Glomerular visceral epithelial cell (primary cell): ENCODE data around the gene RNU6-9.
"Not testable (repeated sequence)": the region's sequence is repeated elsewhere in the genome, so short reads cannot be mapped to it uniquely, and the experiment has no call there.

Source experiments
- DNase-seq: peaks from one replicate; pipeline ENCODE4 v3.0.0-alpha.2; 2016; ENCODE audit errors: extremely low spot score

The RNU6-9 gene

DNA sequence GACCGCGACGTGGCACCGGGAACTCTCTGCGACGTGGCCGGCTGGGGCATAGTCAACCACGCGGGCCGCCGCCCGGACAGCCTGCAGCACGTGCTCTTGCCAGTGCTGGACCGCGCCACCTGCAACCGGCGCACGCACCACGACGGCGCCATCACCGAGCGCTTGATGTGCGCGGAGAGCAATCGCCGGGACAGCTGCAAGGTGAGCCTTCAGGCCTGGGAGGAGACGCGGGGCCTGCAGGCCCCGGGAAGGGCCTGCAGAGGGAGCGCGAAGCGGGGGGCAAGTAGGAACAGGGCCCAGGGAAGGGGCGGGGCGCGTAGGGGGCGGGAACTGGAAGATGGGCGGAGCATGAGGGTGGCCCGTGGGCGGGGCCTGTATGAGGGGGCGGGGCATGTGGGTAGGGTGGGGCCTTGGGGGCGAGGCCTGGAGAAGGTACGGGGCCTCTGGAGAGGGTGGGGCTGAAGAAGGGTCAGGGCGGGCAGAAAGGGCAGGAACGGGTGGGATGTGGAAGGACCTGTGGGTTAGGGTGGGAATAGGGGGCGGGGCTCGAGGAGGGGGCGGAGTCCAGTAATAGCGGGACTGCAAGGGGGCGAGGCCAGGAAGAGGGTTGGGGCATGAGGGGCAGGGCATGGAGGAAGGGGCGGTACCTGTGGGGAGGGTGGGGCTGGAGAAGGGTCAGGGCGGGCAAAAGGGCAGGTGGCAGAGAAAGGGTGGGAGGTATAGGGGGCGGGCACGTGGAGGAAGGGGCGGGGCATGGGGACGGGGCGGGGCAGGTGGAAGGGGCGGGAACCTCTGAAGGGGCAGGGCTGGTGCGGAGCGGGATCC lies 31.3 kb upstream of the RNU6-9 start:
- DNase-seq, result peak; percentile 54

DNA sequence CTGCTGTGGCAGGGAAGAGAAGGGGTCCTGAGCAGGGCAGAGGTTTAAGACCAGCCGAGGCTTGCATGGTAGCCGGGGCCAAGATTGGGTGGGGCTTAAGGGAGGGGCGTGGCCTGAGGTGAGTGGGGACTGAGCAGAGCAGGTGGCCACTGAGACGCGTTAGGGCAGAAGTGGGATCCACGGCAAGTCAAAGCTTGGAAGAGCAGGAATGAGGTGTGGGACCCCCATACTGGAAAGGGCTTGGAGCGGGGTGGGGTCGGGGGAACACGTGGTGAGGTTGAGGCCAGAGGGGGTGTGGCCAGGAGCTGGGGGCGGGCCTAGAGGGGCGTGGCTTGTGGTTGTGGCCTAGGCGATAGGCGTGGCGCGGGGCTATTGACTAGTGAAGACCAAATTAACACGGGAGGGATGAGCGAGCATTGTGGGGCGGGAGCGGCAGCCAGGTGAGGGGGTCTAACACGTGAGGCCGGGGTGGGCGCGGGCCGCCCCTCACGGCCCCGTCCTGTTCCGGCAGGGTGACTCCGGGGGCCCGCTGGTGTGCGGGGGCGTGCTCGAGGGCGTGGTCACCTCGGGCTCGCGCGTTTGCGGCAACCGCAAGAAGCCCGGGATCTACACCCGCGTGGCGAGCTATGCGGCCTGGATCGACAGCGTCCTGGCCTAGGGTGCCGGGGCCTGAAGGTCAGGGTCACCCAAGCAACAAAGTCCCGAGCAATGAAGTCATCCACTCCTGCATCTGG lies 30.5 kb upstream of the RNU6-9 start:
- peak; percentile 41 for DNase-seq

DNA sequence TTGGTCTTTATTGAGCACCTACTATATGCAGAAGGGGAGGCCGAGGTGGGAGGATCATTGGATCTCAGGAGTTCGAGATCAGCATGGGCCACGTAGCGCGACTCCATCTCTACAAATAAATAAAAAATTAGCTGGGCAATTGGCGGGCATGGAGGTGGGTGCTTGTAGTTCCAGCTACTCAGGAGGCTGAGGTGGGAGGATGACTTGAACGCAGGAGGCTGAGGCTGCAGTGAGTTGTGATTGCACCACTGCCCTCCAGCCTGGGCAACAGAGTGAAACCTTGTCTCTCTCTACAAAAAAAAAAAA lies 30.0 kb upstream of the RNU6-9 start:
- no peak for DNase-seq

DNA sequence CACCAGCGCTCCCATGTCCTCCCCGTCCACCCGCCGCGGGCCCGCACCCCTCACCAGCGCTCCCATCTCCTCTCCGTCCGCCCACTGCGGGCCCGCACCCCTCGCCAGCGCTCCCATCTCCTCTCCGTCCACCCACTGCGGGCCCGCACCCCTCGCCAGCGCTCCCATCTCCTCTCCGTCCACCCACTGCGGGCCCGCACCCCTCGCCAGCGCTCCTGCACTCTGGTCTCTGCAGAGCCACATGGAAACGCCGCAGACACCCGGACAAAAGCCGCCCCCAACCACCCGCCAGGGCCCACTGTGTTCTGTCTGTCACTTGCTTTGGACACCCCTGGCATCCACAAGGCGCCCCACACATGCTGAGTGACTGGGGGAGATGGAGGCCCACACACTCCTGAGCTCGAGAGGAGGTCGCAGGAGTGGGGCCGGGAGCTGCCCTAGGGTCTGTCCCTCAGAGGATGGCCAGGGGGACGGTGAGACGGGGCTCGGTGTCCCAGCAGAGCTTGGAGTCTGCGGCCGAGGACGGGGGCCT lies 26.4 kb upstream of the RNU6-9 start:
- no peak for DNase-seq

DNA sequence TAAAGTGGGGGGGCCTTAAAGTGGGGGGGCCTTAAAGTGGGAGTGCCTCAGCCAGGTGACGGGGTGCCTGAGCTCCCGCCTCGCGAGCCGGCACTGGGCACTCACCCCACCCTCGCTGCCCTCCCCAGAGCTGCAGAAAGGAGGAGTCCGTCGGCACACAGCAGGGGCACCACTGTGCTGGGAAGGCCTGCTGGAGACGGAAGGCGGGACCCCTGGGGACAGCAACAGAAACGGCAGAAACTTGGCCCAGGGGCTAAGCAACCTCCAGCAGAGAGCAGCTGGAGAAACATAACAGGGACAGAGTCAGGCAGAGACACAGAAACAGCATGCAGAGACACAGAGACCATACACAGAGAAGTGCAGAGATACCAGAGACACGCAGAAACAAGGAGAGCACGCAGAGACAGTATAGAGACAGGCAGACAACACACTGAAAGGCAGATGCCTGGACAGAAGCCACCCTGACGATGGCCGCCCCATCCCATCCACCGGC lies 25.9 kb upstream of the RNU6-9 start:
- no peak for DNase-seq

DNA sequence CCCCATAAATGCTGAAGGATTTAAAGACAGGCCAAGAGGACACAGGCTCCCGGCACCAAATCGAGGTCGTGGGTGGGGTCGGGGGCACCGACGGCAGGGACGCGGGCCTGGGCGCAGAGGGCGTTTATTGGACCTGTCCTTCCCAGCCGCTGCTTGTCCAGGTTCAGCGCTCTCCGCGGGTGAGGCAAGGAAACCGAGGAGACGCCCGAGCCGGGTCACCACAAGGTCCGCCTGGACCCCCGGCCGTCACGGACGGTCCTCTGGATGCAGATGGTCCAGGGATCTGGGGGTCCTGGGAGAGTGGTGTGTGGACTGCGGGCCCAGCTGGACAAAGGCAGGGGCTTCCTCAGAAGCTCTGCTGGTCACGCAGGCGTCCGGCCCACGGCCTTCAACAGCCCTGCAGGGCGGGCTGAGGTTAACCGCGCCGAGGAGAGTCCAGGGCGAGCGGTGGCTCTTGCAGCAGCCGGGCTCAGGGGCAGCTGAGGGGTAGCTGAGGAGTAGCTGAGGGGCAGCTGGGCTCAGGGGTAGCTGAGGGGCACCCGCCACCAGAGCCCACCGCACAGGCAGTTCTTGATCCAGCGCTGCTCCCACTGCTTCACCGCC lies 25.3 kb upstream of the RNU6-9 start:
- DNase-seq, result no peak

DNA sequence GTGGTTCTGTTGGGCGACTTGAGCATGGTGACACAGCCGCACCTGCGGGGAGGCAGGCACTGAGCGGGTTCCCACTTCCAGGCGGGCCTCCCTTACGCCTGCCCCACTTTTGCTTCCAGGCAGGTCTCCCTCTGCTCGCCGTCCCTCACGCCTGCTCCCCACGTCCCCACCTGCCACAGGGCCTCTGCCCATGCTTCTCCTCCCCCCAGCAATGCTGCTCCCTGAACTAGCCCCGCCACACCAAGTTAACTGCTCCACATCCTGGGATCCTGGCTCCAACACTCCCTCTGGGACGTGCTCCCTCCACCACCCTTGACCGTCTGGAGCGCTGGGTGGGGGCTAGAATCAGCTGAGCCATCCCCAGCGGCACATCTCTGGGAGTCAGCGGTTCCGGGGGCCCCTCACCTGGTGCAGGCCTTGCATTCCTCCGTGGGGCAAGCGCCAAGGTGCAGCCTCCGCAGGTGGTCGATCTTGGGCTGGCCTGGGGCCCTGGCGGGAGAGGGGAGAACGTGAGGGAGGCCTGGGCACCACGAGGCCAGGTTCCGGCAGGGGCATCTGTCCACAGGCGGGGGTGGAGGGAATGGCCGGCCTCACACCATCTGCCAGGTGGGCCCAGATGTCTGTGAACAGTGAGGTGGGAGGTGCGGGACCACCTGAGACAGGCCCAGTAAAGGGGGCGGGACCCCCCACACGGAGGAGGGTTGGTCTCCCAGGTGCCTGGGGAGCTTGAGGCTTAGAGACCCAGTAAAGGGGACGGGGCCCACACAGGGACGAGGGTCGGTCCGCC lies 24.6 kb upstream of the RNU6-9 start:
- no peak for DNase-seq

DNA sequence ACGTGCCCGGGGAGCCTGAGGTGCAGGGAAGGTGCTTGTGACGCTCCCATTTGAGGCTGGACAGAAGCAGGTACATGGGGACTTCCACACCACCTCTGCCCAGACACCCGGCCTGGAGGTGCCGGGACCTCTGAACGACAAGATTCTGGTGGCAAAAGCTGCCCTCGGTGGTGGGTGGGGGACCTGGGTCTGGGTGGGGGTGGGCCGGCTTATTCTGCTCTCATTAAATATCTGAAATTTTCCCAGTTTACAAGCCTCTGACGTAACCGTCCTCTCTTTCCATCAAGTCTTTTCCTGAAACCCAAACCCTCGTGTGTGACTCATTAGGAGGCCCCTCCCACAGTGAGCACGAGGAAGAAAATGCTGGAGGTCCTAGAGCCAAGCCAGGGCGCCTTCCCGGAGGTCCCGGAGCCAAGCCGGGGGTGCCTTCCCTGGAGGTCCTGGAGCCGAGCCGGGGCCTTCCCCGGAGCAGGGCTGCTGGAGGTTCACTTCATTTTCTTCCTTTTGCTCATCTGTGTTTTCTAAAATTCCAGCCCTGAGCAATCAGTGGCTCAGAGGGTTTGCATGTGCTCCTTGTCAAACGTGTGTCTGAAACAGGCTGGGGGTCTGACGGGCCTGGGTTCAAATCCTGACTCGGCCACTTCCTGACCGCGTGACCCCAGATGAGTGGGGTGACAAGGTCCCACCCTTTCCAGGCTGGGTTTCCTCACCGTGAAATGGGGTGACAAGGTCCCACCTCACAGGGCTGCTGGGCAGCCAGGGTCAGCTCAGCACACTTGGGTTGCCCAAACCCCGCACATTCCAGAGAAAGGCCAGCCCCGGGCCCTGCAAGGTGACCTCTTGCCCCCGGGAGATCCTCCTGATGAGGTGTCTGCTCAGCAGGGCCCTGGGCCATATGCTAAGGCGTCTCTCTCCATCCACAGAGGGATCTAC lies 23.8 kb upstream of the RNU6-9 start:
- DNase-seq, result peak; percentile 76

DNA sequence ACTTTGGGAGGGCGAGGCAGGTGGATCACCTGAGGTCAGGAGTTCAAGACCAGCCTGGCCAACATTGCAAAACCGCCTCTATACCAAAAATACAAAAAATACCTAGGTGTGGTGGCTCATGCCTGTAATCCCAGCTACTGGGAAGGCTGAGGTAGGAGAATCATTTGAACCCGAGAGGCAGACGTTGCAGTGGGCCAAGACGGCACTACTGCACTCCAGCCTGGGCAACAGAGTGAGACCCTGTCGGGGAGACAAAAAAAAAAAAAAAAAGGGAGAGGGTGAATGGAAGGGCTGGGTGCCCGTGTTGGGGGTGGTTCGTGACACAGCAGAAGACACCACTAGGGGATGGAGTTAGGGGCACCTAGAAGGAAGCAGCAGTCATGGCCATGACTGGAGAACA lies 23.0 kb upstream of the RNU6-9 start:
- DNase-seq, result no peak

DNA sequence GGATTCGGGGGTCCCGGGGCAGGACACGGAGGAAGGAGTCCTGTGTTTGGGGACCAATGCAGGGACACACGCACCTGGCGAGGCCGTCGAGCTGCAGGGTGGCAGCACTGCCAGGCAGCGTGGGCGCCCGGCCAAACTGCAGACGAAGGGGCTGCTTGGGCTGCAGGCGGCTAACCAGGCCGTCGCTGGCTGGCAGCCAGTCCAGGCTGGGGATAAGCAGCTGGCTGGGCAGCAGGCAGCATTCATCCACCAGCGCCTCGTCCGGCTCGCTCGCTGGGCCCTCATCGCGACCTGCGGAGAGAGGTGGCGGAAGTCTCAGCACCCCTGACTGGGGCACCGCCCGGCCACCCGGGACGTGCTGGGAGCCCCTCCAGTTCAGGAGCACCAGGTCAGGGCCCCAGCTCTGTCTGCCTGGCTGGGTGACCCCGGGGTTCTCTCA lies 22.3 kb upstream of the RNU6-9 start:
- DNase-seq, result no peak

DNA sequence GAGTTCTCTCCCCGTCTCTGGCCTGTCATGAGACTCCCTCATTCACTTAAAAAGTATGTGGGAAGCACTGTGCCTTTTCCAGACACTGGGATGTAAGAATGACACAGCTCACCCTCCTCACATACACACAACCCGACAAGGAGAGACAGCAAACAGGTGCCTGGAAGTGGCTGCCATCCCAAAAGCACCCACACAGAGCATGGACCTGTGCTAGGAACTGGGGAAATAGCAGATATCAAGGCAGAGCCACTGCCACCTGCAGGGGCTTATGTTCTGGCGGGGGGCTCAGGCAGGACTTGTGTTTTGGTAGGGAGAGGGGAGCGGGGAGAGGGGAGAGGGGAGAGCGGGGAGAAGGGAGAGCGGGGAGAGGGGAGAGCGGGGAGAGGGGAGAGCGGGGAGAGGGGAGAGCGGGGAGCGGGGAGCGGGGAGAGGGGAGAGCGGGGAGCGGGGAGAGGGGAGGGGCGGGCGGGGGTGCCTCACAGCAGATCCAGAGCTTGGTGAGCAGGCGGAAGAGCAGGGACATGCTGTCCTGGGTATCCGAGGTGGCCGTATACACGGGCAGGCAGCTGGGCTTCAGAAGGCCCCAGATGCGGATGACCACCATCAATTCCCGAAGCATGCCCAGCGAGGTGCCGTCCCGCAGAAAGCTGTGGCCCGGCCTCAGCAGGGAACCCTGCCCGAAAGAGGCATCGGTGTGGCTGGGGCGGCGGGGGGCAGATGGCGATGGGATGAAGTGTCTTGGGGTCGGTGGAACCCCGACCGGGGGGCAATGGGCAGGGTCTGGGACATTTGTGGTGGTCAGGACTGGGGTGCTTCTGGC lies 21.6 kb upstream of the RNU6-9 start:
- no peak for DNase-seq

DNA sequence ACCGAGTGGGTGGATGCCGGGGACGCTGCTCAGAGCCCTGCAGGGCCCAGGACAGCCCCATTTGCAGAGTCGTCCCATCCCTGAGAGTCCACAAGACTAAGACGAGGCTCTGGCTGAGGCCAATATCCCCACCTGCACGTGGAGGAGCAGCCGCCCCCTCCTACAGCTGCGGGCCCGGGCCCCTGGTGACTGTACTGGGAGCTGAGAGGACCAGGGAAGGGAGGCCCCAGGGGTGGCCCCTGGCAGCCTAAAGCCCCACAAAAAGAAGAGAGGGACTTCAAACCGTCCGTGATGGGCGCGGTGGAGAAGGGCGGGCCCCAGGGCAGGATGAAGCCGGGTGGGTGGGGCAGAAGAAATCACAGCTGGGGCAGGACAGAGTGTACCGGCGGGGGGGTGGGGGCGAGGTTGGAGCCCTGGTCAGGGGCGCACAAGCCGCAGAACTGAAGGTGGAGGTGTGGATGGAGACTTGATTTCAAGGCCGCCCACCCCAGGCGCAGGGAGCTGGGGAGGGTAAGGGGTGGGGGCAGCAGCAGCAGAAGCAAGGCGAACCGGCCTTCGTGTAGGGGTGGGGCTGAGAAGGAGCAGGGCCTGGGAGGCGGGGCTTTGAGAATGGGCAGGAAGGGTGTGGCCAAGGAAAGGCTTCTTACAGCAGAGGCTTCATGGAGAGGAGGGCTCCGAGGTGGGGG lies 20.9 kb upstream of the RNU6-9 start:
- DNase-seq, result no peak

DNA sequence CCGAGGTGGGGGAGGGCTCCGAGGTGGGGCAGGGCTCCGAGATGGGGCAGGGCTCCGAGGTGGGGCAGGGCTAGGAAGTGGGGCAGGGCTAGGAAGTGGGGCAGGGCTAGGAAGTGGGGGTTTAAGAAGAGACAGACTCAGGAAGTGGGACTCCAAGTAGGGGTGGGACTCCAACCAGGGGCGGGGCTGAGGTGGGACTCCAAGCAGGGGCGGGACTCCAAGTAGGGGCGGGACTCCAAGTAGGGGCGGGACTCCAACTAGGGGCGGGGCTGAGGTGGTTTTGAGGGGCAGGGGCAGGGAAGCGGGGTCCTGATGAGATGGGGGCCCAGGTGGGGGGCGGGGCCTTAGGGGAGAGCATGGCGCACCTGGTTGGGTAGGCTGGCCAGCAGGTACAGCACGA lies 20.2 kb upstream of the RNU6-9 start:
- peak; percentile 41 for DNase-seq

DNA sequence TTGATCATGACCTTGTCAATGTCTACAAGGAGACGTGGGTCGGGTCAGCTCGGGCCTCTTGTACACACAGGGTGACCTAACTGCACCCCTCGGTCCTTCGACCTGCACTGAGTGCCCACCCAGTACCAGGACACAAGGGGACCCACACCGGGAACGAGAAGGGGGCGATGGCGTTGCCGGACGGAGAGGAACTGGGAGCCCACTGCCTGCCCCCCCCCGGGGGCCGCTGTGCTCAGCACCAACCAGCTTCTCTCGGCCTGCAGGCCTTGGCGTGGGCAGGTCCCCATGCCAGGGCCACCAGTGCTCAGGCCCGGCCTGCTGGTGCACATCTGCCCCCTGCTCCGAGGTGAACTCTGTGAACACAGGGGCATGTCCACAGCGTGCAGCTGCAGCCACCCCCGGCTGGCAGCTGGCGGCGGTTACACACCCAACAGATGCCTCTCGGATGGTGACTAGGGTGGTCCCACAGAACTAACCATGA lies 19.7 kb upstream of the RNU6-9 start:
- no peak for DNase-seq

DNA sequence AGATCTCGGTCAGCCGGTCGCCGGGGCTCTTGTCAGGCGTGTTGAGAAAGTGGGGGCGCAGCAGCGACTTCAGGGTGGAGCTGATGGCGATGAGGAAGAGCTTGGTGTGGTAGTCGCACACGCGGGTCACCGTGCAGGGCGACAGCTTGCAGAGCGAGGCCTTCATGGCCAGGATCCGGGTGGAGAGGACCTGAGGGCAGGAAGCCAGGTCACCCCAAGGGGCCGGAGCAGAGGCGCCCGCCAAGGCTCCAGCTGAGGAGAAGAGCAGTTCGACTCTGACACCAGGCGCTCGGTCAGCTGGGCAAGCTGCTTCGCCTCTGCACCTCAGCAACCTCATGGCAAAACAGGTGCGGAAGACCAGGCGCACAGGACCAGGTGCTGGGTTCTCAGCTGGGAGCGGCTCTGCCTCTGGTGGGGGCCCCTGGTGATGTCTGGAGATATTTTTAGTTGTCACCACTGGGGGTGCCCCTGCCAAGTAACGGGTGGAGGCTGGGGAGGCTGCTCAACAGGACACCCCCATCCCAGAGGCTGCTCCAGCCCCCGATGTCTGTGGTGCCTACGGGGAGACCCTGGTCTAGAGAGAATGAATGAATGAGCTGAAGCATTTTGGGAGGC lies 17.9 kb upstream of the RNU6-9 start:
- no peak for DNase-seq

DNA sequence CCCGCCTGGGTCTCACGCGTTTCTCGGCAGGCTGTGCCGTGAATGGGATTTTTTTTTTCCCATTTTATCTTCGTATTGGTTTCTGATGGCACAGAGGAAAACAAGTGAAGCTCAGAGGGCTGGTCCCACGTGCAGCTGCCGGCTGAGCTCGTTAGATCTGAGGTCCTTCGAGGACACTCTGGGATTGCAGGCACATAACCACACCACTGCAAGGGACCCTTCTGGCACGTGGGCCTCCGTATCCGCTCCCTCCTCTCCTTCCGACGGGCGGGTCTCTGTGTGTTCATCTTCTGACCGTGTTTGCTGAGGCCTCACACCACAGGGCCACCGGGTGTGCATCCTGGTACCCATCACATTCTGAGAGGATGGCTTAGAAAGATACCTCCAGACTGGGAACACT lies 17.2 kb upstream of the RNU6-9 start:
- DNase-seq, result no peak

DNA sequence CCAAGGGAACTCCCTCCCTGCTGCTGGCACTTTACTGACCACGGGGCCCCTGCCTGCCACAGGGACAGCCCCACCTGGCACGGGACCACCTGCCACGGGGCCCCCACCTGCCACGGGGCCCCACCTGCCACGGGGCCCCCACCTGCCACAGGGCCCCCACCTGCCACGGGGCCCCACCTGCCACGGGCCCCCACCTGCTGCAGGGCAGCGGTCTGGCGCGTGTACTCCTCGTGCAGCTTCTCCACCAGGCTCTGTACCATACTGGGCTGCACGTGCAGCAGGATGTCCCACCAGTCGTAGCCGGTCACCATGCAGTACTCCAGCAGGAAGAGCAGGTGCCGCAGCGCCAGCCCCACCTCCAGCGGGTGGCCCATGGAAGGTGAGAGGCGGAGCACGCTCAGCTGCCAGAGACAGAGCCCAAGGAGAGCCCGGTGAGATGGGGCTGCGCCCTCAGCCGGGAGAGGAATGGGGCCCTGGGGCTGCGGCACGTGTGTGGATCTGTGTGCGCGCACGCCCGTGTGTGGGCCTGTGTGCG lies 16.4 kb upstream of the RNU6-9 start:
- DNase-seq, result no peak

DNA sequence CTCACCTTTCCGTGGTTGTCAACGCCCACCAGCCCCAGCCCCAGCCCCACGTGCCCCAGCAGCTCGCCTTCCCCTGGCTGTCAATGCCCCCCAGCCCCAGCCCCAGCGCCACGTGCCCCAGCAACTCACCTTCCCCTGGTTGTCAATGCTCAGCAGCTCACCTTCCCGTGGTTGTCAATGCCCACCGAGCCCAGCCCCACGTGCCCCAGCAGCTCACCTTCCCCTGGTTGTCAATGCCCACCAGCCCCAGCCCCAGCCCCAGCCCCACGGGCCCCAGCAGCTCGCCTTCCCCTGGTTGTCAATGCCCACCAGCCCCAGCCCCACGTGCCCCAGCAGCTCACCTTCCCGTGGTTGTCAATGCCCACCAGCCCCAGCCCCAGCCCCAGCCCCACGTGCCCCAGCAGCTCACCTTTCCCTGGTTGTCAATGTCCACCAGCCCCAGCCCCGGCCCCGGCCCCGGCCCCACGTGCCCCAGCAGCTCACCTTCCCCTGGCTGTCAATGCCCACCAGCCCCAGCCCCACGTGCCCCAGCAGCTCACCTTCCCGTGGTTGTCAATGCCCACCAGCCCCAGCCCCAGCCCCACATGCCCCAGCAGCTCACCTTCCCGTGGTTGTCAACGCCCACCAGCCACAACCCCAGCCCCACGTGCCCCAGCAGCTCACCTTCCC lies 15.2 kb upstream of the RNU6-9 start:
- not testable (repeated sequence) for DNase-seq
